ENCODE results near the gene SERPING1.

The SERPING1 gene

GRCh38 chr11:57648801-57649735 is 51.6 kb downstream of the SERPING1 start:
- no peak overlapping the region; the same call in 1 of the 2 replicates for H3K4me3 ChIP-seq (ENCODE audit: low read length)

DNA sequence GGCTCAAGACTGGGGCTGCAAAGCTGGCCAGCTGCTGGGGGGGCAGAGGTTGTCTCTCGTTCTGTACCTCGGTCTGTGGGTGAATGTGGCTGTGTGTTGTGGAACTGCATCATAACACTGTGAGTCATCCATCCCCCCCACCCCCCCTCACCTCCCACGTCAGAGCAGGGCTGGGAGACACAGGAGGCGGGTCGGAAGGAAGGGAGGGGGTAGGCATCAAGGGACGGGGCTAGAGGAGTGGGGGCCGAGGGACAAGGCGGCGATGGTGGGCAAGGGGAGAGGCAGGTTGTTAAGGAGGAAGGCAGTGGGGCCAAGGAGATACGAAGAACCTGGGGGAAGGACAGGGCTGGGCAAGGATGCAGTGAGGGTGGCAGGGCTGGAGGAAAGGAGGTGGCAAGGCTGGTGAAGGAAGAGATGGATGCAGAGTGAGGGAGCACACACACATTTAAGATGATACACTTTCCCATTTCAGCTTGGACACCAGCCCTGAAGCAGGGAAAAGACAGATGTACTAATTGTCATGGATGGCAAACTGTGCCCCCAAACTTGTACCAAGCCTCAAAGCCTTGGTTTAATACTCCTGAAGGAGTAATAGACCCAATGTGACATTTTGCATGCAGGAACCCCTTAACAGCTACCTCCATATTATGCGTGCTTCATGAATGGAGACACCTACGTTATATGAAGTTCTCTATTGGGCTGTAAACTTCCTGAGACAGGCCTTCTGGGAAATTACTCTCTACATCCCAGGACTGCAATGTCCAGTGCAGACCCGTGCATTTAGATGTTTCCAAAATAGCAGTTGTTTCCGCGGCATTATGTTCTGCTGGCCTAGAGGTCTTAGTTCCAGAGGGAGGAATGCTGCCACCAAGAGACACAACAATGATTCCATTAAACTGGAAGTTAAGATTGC is 52.6 kb downstream of the SERPING1 start, which contains the start of gene YPEL4:
TSS of gene YPEL4 (minus strand) at position 87 of the 913 bp plus-strand sequence. CDS start 2,805 bp downstream, outside the sequence.
- TF ChIP-seq ZNF274 (IDR thresholded peaks at IDR 0.05; ENCODE audit: low read depth, low read length), result no peak

More at GRCh38 chr11:57648801-57649735, 51.6 kb downstream of the SERPING1 start:
- TF ChIP-seq ZNF274 (IDR thresholded peaks at IDR 0.05; ENCODE audit: low read depth, low read length), result no peak

DNA sequence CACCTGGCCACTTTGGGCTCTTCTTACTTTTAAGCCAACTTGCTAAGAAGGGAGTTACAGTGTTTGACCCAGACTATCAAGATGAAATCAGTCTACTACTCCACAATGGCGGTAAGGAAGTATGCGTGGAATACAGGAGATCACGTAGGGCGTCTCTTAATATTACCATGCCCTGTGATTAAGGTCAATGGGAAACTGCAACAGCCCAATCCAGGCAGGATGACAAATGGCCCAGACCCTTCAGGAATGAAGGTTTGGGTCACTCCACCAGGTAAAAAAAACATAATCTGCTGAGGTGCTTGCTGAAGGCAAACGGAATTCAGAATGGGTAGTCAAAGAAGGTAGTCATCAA is 53.2 kb downstream of the SERPING1 start:
- H3K4me3 ChIP-seq (ENCODE audit: low read length), result no peak overlapping the region

More for the DNA sequence above, 52.6 kb downstream of the SERPING1 start, which contains the start of gene YPEL4:
- H3K4me3 ChIP-seq (ENCODE audit: low read length), result no peak within 1 kb of the TSS; the same call in 1 of the 2 replicates

DNA sequence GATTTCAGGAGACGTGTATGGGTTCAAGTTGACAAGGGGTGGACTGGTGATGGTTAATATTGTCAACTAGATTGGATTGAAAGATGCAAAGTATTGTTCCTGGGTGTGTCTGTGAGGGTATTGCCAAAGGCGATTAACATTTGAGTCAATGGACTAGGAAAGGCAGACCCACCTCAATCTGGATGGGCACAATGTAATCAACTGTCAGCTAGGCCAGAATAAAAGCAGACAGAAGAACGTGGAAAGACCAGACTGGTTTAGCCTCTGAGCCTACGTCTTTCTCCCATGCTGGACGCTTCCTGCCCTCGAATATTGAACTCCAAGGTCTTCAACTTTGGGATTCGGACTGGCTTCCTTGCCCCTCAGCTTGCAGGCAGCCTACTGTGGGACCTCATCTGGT is 53.9 kb downstream of the SERPING1 start:
- no peak for TF ChIP-seq ZNF274 (IDR thresholded peaks at IDR 0.05; ENCODE audit: low read depth, low read length)
- no peak overlapping the region for H3K4me3 ChIP-seq (ENCODE audit: low read length)

More for the DNA sequence above, 53.2 kb downstream of the SERPING1 start:
- TF ChIP-seq ZNF274 (IDR thresholded peaks at IDR 0.05; ENCODE audit: low read depth, low read length), result no peak

GRCh38 chr11:57652230-57652629 is 54.7 kb downstream of the SERPING1 start:
- H3K4me3 ChIP-seq (ENCODE audit: low read length), result peak overlapping the region; percentile 23; the same call in 1 of the 2 replicates

GRCh38 chr11:57652662-57653061 is 55.2 kb downstream of the SERPING1 start:
- peak overlapping the region; percentile 23; the same call in 1 of the 2 replicates for H3K4me3 ChIP-seq (ENCODE audit: low read length)
- no peak for TF ChIP-seq ZNF274 (IDR thresholded peaks at IDR 0.05; ENCODE audit: low read depth, low read length)

- H3K4me3 ChIP-seq (ENCODE audit: low read length), result no peak overlapping the region
- TF ChIP-seq ZNF274 (IDR thresholded peaks at IDR 0.05; ENCODE audit: low read depth, low read length), result no peak
Measured at GRCh38 chr11:57653163-57653562, 55.7 kb downstream of the SERPING1 start.

- TF ChIP-seq ZNF274 (IDR thresholded peaks at IDR 0.05; ENCODE audit: low read depth, low read length), result no peak
- peak overlapping the region; percentile 69; the same call in 1 of the 2 replicates for H3K4me3 ChIP-seq (ENCODE audit: low read length)
Measured at GRCh38 chr11:57656885-57657193, 59.4 kb downstream of the SERPING1 start.

DNA sequence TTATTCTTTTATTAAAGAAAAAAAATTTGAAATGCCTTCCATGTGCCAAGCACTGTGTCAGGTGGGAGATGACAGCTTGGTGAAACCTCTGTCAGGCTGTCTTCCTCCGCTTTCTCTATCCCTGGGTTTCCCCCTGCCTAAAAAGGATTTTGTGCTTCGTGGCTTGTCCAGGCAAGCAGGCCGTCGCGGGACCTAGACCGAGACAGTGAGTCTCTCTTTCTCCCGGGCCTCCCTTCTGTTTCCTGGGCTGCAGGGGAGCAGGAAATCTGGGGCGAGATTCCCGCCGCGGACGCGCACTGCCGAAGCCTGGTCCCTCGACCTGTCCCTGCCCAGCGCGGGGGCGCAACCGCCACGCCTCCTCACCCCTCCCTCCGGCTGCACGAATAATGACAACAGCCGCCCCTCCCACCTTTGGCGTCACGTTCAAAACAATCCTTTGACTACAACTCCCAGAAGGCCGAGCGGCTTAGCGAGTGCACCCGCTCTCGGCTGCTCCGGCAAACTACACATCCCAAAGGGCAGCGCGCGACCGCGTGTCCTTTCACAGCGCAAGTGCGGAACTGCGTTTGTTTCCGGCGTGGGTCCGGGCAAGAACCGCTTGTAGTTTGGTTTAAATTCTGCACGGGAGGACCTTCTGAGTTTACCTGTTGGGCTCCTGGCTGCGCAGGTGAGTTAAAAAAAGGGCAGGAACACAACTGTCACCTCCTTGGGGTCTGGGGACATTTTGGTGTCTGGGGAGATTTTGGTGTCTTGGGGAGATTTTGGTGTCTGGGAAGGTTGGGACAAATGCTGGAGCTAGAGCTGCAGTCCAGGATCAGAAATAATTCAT is 59.9 kb downstream of the SERPING1 start, which contains the start of gene CLP1:
TSS of gene CLP1 (plus strand) at position 569 of the 829 bp plus-strand sequence. CDS start 1,715 bp downstream, outside the sequence.
- H3K4me3 ChIP-seq (ENCODE audit: low read length), result peak within 1 kb of the TSS; percentile 97
- no peak for TF ChIP-seq ZNF274 (IDR thresholded peaks at IDR 0.05; ENCODE audit: low read depth, low read length)

- TF ChIP-seq ZNF274 (IDR thresholded peaks at IDR 0.05; ENCODE audit: low read depth, low read length), result no peak
- H3K4me3 ChIP-seq (ENCODE audit: low read length), result peak overlapping the region; percentile 97
Measured at GRCh38 chr11:57658023-57658361, 60.5 kb downstream of the SERPING1 start.

DNA sequence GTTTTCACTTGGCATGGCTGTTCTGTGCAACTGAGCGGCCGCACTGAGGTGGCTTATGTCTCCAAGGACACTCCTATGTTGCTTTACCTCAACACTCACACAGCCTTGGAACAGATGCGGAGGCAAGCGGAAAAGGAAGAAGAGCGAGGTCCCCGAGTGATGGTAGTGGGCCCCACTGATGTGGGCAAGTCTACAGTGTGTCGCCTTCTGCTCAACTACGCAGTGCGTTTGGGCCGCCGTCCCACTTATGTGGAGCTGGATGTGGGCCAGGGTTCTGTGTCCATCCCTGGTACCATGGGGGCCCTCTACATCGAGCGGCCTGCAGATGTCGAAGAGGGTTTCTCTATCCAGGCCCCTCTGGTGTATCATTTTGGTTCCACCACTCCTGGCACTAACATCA is 62.2 kb downstream of the SERPING1 start:
- no peak for TF ChIP-seq ZNF274 (IDR thresholded peaks at IDR 0.05; ENCODE audit: low read depth, low read length)
- no peak overlapping the region for H3K4me3 ChIP-seq (ENCODE audit: low read length)

- no peak overlapping the region for H3K4me3 ChIP-seq (ENCODE audit: low read length)
- no peak for TF ChIP-seq ZNF274 (IDR thresholded peaks at IDR 0.05; ENCODE audit: low read depth, low read length)
Measured at GRCh38 chr11:57662893-57663292, 65.4 kb downstream of the SERPING1 start.

- TF ChIP-seq ZNF274 (IDR thresholded peaks at IDR 0.05; ENCODE audit: low read depth, low read length), result no peak
- H3K4me3 ChIP-seq (ENCODE audit: low read length), result no peak overlapping the region
Measured at GRCh38 chr11:57663975-57664374, 66.5 kb downstream of the SERPING1 start.
